Lung (tissue), 12 donors: ENCODE measurements around the gene C11orf91. TPM values are rescaled to one million over a fixed set of nuclear protein-coding genes. Genes with fewer than 3 reads are reported as not detected.

Source experiments
- ATAC-seq: fragments of 200-7000 bp; cut with Tn5 transposase; one replicate; pipeline ENCODE4 v1.9.1; 2020; ENCODE audit warnings: moderate number of reproducible peaks; ENCODE audit not compliant: insufficient read depth, low FRiP score
- DNase-seq, 3 donors: peaks; one replicate each; pipeline ENCODE4 v3.0.0-alpha.2; 2013 to 2017
- H3K27ac ChIP-seq, 2 donors: one replicate each; pipeline ENCODE4 v1.5.1; 2013; ENCODE audit warnings: mild to moderate bottlenecking in 2 of 2, moderate library complexity in 2 of 2, control low read depth in 1 of 2, inconsistent platforms in 1 of 2, low read depth in 1 of 2, low read length in 1 of 2
- H3K27me3 ChIP-seq, 3 donors: one replicate each; pipeline ENCODE4 v1.5.1; 2013; ENCODE audit warnings: low read length in 2 of 3; ENCODE audit not compliant: control insufficient read depth in 3 of 3, insufficient read depth in 3 of 3
- H3K36me3 ChIP-seq, 4 donors: one replicate each; pipeline ENCODE4 v1.5.1; 2013; ENCODE audit warnings: low read length in 4 of 4, mild to moderate bottlenecking in 1 of 4, moderate library complexity in 1 of 4; ENCODE audit not compliant: control insufficient read depth in 4 of 4, insufficient read depth in 4 of 4
- H3K4me1 ChIP-seq, 5 donors: one replicate each; pipeline ENCODE4 v1.5.1; 2013; ENCODE audit warnings: low read length in 5 of 5, mild to moderate bottlenecking in 2 of 5, moderate library complexity in 1 of 5; ENCODE audit not compliant: control insufficient read depth in 5 of 5, insufficient read depth in 5 of 5
- H3K4me3 ChIP-seq: one replicate; pipeline ENCODE4 v1.5.1; 2013; ENCODE audit warnings: mild to moderate bottlenecking, control low read depth, moderate library complexity
- H3K9ac ChIP-seq, 2 donors: one replicate each; pipeline ENCODE4 v1.5.1; 2013; ENCODE audit warnings: low read length in 2 of 2, control low read depth in 1 of 2; ENCODE audit not compliant: insufficient read depth in 1 of 2
- H3K9me3 ChIP-seq, 4 donors: one replicate each; pipeline ENCODE4 v1.5.1; 2013; ENCODE audit warnings: low read length in 3 of 4, mild to moderate bottlenecking in 1 of 4, moderate library complexity in 1 of 4; ENCODE audit not compliant: control insufficient read depth in 4 of 4, insufficient read depth in 3 of 4
- CTCF ChIP-seq: IDR thresholded peaks from 2 replicates; pipeline ENCODE4 v1.5.1; 2012; ENCODE audit warnings: mild to moderate bottlenecking; ENCODE audit errors: control extremely low read depth, extremely low read depth
- WGBS, 2 donors: extraction: QIAGEN DNeasy Blood & Tissue Kit; methylation state at CpG; one replicate each; pipeline ENCODE4 v1.1.7; 2013; 5-methylcytosine and 5-hydroxymethylcytosine counted together
- polyA plus RNA-seq, 2 donors: library from polyadenylated mRNA; stranded (reverse); fragments of 200-250 nt; gene quantifications; one replicate each; pipeline ENCODE4 v1.2.1, GENCODE V29; 2013
- total RNA-seq, 2 donors: library from RNA; depleted of rRNA in 1 of 2; stranded (reverse); fragments of >200 nt in 1 of 2; gene quantifications; one replicate each; pipeline ENCODE4 v1.2.1, GENCODE V29; 2014 to 2021
- donor health status: control.
- donor health status: control.
- donor health status: Bipolar disorder and iron deficiency.
- donor health status: healthy.
- donor health status: DM: yes; HTN: yes; CAD: no.

C11orf91 gene
- total and polyA plus RNA-seq, 4 donors: 0.58 to 3.6 TPM; not detected in 2

- no peaks in the 10 kb centered on the region for H3K36me3 ChIP-seq
- H3K9me3 ChIP-seq: no peaks in the 10 kb centered on the region
- DNase-seq: no peak
- no peaks in the 10 kb centered on the region for H3K27me3 ChIP-seq
- H3K4me1 ChIP-seq: no peaks in the 10 kb centered on the region
- no peak overlapping the region for H3K9ac ChIP-seq
- H3K27ac ChIP-seq: no peak overlapping the region
- ATAC-seq: no peak
- 83 to 98% methylated on average over 3 of the region's 3 CpGs for WGBS, 2 donors
- H3K4me3 ChIP-seq: no peak overlapping the region
- no peak for TF ChIP-seq CTCF
Observed at GRCh38 chr11:33657757-33658156, 42.9 kb downstream of the C11orf91 start.

GRCh38 chr11:33656768-33657167 lies 43.9 kb downstream of the C11orf91 start:
- no peak overlapping the region for H3K9ac ChIP-seq
- H3K9me3 ChIP-seq: no peaks in the 10 kb centered on the region
- WGBS, 2 donors: 92 to 98% methylated on average over 7 of the region's 7 CpGs
- DNase-seq: no peak
- H3K36me3 ChIP-seq: no peaks in the 10 kb centered on the region
- no peak overlapping the region for H3K4me3 ChIP-seq
- TF ChIP-seq CTCF: no peak
- no peaks in the 10 kb centered on the region for H3K27me3 ChIP-seq
- ATAC-seq: no peak
- no peaks in the 10 kb centered on the region for H3K4me1 ChIP-seq
- H3K27ac ChIP-seq: no peak overlapping the region

- Histone ChIP-seq H3K4me3 (no peak overlapping the region), H3K9ac (no peak overlapping the region), H3K27ac (no peak overlapping the region), H3K9me3 (no peaks in the 10 kb centered on the region), H3K4me1 (peaks cover 0 to 4% (median 0%) of the 10 kb centered on the region in 5 donors), H3K27me3 (no peaks in the 10 kb centered on the region), H3K36me3 (no peaks in the 10 kb centered on the region)
- WGBS, 2 donors: 88 to 91% methylated on average over 11 of the region's 11 CpGs
- no peak for TF ChIP-seq CTCF
- ATAC-seq (no peak), DNase-seq (no peak)
Observed at GRCh38 chr11:33655842-33656600, 44.6 kb downstream of the C11orf91 start.
